Esophagus (tissue), 2 donors: ENCODE data around the gene CERS6. TPM values are rescaled to one million over a fixed set of nuclear protein-coding genes. Genes with fewer than 3 reads are reported as not detected.
A peak's percentile ranks its signal among the peaks of the same experiment; 100 is the strongest.

ENCODE experiments used
- H3K27ac ChIP-seq, 2 donors: one replicate each; pipeline ENCODE4 v1.5.1; 2013; ENCODE audit warnings: low read depth in 2 of 2, mild to moderate bottlenecking in 2 of 2, inconsistent platforms in 1 of 2, low read length in 1 of 2, moderate library complexity in 1 of 2
- H3K27me3 ChIP-seq, 2 donors: one replicate each; pipeline ENCODE4 v1.6.1; 2013; ENCODE audit warnings: low read length in 2 of 2, control low read depth in 1 of 2, mild to moderate bottlenecking in 1 of 2; ENCODE audit not compliant: insufficient read depth in 2 of 2, control insufficient read depth in 1 of 2
- H3K36me3 ChIP-seq, 2 donors: one replicate each; pipeline ENCODE4 v1.6.1; 2013; ENCODE audit warnings: low read length in 1 of 2; ENCODE audit not compliant: control insufficient read depth in 2 of 2, insufficient read depth in 2 of 2
- H3K4me1 ChIP-seq, 2 donors: one replicate each; pipeline ENCODE4 v1.6.1; 2013; ENCODE audit warnings: low read length in 1 of 2; ENCODE audit not compliant: control insufficient read depth in 2 of 2, insufficient read depth in 2 of 2
- H3K4me3 ChIP-seq, 2 donors: one replicate each; pipeline ENCODE4 v1.5.1; 2013; ENCODE audit warnings: low read length in 2 of 2, mild to moderate bottlenecking in 2 of 2, low read depth in 1 of 2, moderate library complexity in 1 of 2
- H3K9me3 ChIP-seq, 2 donors: one replicate each; pipeline ENCODE4 v1.6.1; 2013; ENCODE audit warnings: mild to moderate bottlenecking in 2 of 2, low read depth in 1 of 2, low read length in 1 of 2, moderate library complexity in 1 of 2; ENCODE audit not compliant: control insufficient read depth in 2 of 2, insufficient read depth in 1 of 2
- WGBS, 2 donors: extraction: QIAGEN DNeasy Blood & Tissue Kit; methylation state at CpG; one replicate each; pipeline ENCODE4 v1.1.7; 2013; 5-methylcytosine and 5-hydroxymethylcytosine counted together
- polyA plus RNA-seq, 2 donors: library from polyadenylated mRNA; stranded (reverse); fragments of 200-250 nt; gene quantifications; one replicate each; pipeline ENCODE4 v1.2.3, GENCODE V29; 2013
- donor health status: healthy with polysubstance abuse.
- donor health status: Bipolar disorder and iron deficiency.

CERS6 gene
- polyA plus RNA-seq, 2 donors = 4.2 to 7.6 TPM

DNA sequence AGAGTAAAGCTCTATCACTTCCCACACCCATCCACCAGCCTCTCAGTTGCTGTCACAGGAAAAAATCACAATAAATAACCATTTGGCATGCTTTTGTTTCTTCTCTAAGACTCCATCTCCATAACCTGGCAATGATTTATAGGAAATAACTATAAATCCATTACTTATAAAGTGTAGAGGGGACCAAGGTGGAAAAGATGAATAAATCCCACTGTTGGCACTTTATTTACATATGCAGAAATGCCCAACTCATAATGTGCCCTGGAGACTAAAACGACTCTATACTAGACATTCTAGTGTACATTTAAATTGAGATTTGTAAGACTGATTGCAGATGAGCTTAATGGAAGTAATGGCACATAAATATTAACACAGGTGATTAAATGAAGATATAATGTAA lies 338.9 kb downstream of the CERS6 start:
- Histone ChIP-seq H3K9me3 (peaks cover 0 to 3% of the 10 kb centered on the region in 2 donors), H3K36me3 (no peaks in the 10 kb centered on the region), H3K27ac (no peak overlapping the region), H3K4me1 (no peaks in the 10 kb centered on the region), H3K4me3 (no peak overlapping the region), H3K27me3 (no peaks in the 10 kb centered on the region)
- 51 to 61% methylated on average over 1 of the region's 1 CpG for WGBS, 2 donors

DNA sequence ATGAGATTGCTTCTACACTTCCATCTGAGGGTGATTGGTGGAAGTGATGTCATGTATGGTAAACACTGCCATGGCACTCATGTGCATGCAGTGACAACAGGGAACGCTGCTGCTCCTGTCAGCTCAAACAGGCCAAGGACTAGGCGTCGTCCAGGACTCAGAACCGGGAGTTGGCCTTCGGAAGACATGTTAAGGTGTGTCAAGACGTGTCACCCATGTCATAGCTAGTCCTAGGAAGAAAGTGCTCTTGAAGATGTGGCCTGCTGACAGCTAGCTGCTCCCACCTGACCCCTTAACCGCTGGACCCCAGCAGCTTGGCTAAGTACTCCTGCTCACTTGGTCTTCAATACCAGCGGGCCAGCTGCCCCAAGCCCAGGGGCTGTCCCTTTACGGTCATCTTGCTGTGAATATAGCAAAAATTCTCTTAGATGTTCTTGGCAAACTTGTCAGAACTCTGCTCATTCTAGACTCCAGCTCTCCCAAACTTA lies 340.1 kb downstream of the CERS6 start:
- no peaks in the 10 kb centered on the region for H3K4me1 ChIP-seq
- H3K27ac ChIP-seq = peak overlapping the region in 1 of 2 donors; percentile 42
- WGBS, 2 donors = 73 to 76% methylated on average over 9 of the region's 9 CpGs
- no peaks in the 10 kb centered on the region for H3K27me3 ChIP-seq
- no peaks in the 10 kb centered on the region for H3K36me3 ChIP-seq
- H3K9me3 ChIP-seq = peaks cover 0 to 3% of the 10 kb centered on the region in 2 donors
- H3K4me3 ChIP-seq = no peak overlapping the region

DNA sequence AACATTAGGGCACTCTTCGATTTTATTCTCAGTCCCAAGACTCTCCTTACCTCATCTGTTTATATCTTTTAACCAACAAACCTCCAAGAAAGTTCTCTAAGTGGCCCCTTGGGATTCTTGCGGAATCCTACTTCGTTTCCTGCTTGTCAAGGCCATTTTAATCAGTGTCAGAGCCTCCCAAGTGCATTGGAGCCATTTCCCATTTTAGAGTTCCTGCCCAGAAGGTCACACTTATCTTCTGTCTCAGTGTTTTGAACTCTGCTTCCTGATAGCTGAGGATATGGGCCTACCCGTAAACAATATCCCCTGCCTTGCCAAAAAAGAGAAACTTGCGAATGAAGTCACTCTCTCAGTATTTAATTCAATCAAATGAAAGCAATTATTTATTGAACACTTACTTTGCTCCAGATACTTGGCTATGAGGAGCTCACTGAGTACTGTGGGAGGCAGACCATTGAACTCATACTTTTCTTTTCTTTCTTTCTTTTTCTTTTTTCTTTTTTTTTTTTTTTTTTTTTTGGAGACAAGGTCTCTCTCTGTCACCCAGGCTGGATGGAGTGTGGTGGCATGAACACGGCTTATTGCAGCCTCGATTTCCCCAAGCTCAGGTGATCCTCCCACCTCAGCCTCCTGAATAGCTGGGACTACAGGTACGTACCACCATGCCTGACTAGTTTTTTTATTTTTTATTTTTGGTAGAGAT lies 340.7 kb downstream of the CERS6 start:
- WGBS, 2 donors = 79% methylated on average over 8 of the region's 8 CpGs
- Histone ChIP-seq H3K27me3 (no peaks in the 10 kb centered on the region), H3K27ac (peak overlapping the region in 1 of 2 donors; percentile 42), H3K4me3 (no peak overlapping the region), H3K4me1 (no peaks in the 10 kb centered on the region), H3K9me3 (peaks cover 0 to 3% of the 10 kb centered on the region in 2 donors), H3K36me3 (no peaks in the 10 kb centered on the region)

DNA sequence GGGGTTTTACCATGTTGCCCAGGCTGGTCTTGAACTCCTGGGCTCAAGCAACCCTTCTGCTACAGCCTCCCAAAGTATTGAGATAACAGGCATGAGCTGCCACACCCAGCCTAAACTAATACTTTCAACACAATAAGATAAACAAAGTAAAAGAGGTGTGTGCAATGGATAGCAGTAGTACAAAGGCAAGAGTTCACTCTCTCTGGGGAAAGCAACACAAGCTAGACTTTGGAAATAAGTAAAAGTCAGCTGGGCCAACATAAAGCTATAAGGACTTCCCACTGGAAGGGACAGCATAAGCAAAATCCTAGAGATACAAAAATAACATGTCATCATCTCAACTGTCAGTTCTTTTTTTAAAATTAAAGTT lies 341.2 kb downstream of the CERS6 start:
- H3K27ac ChIP-seq = no peak overlapping the region
- no peaks in the 10 kb centered on the region for H3K36me3 ChIP-seq
- H3K4me1 ChIP-seq = no peaks in the 10 kb centered on the region
- H3K9me3 ChIP-seq = peaks cover 0 to 3% of the 10 kb centered on the region in 2 donors
- no peak overlapping the region for H3K4me3 ChIP-seq
- H3K27me3 ChIP-seq = no peaks in the 10 kb centered on the region

DNA sequence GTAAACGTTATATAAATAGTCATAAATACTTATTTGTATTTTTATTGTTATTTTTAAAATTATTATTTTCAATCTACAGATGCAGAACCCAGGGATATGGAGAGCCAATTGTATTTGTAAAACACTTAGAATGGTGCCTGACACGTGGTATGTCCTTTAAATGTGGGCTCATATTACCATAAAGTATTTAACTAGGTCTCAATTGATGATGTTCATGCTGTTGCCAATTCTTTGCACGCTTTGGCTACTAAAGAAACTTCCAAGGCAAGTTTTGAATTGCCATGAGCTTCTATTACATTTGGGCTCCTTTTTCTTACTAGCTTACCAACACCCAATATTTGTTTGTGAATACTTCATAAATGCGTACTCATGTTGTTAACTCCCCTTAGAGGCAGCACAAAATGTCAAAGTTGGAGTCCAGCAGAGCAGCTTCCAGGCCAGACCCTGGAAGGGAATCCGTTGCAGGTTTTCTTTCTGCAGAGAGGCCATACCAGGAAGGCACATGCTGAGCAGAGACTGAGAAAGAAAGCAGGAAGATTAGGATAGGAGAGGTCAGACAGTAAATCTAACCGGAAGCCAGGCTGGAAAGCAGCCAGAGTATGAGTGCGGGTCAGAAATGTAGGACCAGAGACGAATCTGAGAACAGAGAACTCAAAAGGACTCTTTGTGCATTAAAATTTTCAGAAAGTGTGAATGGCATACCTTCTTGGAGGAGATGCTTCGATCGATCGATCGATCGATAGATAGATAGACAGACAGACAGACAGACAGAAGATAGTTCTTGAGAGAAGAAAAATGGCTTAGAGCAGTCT lies 342.2 kb downstream of the CERS6 start:
- Histone ChIP-seq H3K9me3 (peaks cover 0 to 3% of the 10 kb centered on the region in 2 donors), H3K4me3 (no peak overlapping the region), H3K27ac (no peak overlapping the region), H3K4me1 (no peaks in the 10 kb centered on the region), H3K36me3 (no peaks in the 10 kb centered on the region), H3K27me3 (no peaks in the 10 kb centered on the region)
- 58 to 67% methylated on average over 13 of the region's 13 CpGs for WGBS, 2 donors

DNA sequence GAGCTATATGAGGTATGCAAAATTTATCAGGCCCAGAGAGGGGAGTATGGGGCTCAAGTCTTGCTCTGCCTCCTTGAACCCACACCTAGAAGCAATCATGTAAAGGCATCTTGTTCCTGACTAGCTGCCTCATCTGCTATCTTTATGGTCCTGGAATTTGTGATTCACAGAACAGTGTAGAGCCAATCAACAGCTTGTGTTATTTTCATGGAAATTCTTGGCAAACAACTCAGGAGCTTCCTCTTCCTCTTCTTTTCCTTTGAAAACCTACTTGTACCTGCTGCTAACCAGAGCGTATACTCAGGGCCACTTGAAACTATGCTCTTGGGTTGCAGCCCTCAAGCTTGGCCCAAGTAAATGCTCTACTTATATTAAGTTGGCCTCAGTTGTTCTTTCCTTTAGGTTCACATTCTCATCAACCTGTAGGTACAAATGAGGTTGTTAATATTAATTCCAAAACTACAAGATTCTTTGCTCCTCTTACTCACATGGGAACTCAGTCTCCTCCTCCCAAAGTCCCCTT lies 342.9 kb downstream of the CERS6 start:
- 77 to 79% methylated on average over 1 of the region's 1 CpG for WGBS, 2 donors
- H3K4me1 ChIP-seq = no peaks in the 10 kb centered on the region
- H3K4me3 ChIP-seq = no peak overlapping the region
- no peaks in the 10 kb centered on the region for H3K36me3 ChIP-seq
- no peaks in the 10 kb centered on the region for H3K27me3 ChIP-seq
- peaks cover 0 to 3% of the 10 kb centered on the region in 2 donors for H3K9me3 ChIP-seq
- no peak overlapping the region for H3K27ac ChIP-seq

DNA sequence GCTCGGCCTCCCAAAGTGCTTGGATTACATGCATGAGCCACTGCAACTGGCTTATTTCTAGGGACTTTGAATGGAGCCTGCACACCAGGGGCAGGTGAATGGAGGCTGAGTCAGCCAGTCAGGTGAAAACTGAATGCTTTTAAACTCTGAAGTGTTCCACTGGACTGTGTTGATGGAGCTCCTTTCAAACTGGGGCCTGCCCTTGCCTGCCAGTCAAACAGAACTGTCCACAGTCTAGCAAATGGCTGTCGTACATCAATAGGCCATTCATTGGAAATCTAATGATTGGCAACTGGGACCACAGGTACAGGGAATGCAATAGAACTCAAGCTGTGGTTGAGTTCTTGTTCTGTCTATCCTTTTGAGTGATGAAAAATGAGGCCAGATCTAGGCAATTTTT lies 345.4 kb downstream of the CERS6 start:
- no peaks in the 10 kb centered on the region for H3K36me3 ChIP-seq
- no peak overlapping the region for H3K27ac ChIP-seq

DNA sequence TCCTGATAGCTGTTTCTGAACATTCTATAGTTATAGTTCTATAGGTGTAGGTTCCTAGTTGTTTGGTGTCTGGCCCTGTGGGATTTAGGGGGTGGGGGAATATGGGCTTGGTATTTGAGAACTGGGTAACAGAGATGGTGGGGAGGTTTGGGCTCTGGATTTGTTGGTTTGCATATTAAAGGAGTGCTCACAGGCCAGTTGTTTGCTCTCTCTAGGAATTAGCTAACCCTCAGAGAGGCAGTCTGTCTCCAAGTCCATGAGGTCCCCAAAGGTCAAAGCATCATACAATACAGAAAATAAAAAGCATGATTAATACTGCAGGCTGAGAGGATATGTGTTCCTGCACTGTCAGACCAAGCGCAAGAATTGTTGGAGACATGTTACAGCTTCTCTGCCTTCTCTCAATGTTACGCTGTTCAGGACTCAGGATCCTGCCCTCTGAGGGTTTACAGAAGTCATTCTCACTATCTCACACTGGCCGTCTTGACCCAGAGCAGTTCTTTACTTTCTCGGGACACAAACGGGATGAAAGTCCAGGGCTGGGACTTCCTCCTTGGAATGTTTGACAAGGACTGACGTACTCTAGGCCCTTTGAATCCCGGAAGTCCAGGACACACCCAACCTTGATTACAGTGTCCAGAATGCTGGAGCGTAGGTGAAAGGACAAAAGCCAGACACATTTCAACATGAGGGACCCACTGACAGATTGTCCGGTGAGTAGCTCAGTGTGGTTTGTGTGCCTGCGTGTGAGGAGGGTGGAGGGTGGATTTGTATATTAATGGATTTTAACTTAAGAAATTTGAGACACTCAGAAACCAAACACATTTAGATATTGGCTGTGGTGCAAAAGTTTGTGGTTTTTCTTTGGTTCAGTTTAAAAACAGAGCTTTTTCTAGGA lies 346.1 kb downstream of the CERS6 start, which contains the start of gene NOSTRIN:
TSS of gene NOSTRIN (plus strand) at position 677 of the 898 bp plus-strand sequence. CDS start at position 687, 10 bp downstream.
- Histone ChIP-seq H3K27ac (peak within 1 kb of the TSS; percentile 11 to 22), H3K4me3 (peak within 1 kb of the TSS in 1 of 2 donors; percentile 10), H3K27me3 (no peaks in the 10 kb centered on the region), H3K36me3 (no peaks in the 10 kb centered on the region), H3K4me1 (no peaks in the 10 kb centered on the region), H3K9me3 (no peaks in the 10 kb centered on the region)
- 44 to 51% methylated on average over 10 of the region's 10 CpGs for WGBS, 2 donors

More for the DNA sequence above, 345.4 kb downstream of the CERS6 start:
- no peaks in the 10 kb centered on the region for H3K4me1 ChIP-seq
- no peak overlapping the region for H3K4me3 ChIP-seq
- no peaks in the 10 kb centered on the region for H3K9me3 ChIP-seq
- 48 to 49% methylated on average over 2 of the region's 2 CpGs for WGBS, 2 donors
- no peaks in the 10 kb centered on the region for H3K27me3 ChIP-seq
